ENCODE measurements around the gene CDH22.

Gene CDH22

DNA sequence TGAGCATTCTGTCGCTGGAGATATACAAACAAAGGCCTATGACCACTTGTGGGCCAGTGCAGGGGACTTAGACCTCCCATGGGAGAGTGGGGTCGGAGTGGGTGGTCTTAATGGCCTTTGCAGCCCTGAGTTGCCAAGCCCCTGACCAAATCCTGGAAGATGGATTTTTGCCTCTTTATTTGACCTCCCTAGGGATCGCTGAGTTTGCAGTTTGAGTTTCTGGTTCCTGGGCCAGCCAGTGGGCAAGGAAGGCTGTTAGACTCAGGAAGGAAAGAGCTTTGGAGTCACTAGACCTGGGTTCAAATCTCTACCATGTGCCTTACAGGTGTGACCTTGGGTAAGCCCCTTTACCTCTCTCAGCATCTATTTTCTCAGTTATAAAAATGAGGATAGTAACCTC, 96.0 kb downstream of the CDH22 start:
- no peak for DNase-seq

DNA sequence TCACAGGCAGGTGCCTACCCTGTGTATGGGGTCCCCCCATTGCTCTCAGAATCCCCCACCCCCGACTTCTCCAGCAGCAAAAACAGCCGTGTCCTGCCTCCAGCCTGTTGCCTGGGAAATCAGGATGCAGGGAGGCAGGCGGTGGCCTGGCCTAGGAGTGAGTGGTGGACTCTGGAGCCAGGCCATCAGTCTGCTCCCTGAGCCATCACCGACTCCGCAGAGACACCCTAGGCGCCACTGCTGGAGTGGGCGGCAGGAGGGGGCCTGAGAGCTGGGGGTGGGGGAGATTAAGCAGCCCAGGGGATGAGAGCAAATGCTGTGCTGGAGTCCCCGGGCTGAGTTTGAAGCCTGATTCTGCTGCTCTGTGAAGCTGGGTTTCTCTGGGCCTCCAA, 97.0 kb downstream of the CDH22 start:
- no peak for DNase-seq

DNA sequence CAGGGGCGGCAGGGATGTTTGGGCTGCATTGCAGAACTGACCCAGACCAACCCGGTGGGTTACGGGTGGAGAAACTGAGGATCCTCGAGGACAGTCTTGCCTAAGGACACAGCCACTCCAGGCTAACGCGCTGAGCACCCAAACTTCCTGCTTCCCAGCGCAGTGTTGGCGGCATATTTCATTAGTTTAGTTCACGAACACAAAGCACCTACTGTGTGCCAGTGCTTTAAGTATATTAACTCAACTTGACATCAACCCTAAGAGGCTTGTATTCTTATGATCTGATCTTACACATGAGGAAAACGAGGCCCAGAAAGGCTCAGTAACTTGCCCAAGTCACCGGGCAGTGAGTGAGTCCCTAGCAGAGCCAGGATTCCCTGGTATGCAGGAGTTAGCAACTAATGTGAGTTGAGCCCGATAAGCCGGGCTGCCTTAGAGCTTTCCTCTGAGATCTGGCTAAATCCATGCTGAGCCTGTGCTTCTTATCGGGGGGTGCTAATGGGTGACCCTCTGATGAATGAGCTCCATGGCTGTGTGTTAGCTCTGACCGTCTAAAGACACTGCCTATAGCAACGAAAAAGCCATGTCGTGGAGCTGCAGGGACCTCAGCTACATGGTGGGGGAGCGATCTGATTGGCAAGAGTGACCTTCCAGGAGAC, 97.5 kb downstream of the CDH22 start:
- DNase-seq, result no peak

DNA sequence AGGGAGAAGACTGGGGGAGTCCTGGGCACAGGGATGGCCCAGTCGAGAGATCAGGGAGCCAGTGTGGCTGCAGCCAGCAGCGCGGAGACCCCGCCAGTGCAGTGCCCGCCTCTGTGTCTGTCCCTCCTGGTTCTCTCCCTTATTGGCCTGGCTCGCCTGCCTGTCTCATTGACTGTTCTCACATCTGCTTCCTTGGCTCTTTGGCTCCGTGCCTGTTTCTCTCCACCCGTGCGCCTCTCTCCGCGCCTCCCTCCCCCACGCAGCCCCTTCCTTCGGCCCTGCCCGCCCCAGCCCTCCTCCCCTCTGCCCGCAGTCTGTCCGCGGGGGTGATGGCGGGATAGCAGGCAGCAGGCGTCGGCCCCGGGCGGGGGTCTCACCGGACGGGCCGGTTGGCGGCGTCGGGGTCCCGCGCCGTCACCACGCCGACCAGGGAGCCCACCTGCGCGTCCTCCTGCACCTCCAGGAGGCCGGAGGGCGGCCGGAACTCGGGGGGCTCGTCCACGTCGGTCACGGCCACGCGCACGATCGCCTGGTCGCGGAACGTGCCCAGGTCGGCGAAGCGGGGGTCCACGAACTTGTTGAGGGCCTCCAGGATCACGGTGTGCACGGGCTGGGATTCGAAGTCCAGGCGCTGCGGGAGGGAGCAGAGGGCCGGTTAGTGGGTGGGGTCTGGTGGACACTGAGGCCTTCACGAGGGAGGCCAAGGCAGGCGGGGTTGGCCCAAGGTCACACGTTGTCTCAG, 98.2 kb downstream of the CDH22 start:
- DNase-seq, result peak; percentile 83

DNA sequence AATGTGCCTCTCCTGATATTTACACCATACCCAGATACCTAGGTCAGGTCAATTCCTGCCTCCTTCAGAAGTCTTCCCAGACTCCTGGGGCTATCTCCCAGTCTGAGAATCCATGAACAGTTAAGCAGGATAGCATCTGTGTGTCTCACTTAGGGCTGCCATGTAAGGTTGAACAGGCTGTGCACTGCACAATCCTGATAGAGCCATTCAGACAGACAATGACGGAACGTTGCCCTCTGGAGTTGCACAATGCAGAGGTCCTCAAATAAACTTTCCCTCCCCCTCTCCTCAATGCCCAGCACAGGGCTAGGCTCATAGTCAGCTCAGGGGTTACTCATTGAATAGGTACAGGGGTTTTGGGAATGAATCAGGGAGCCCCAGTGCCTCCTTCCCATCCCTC, 100.5 kb downstream of the CDH22 start:
- DNase-seq, result no peak

DNA sequence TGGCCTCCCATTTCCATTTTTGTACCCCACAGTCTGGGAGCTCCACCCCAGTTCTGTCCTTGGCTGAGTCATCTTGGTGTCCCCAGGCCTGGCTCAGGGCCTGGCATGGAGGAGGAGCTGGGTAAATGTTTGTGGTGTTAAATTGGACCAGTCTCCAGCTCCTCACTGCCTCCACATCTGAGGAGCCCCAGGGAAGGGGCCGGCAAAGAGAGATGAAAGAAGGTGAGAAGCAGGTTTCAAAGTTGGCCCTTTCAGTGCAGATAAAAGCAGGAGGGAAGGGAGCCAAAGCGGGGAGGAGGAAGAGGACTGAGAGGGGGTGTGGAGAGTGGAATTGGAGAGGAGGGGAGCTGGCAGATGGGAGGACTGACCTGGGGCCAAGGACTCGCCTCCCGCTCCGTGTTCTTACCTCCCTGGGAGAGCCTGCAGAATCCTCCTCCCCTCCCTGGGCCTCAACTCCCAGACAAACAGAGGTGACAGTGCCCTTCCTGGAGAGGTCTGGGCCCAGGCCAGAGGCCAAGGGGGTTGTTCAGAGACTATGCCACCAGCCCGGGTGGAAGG, 101.2 kb downstream of the CDH22 start:
- no peak for DNase-seq

DNA sequence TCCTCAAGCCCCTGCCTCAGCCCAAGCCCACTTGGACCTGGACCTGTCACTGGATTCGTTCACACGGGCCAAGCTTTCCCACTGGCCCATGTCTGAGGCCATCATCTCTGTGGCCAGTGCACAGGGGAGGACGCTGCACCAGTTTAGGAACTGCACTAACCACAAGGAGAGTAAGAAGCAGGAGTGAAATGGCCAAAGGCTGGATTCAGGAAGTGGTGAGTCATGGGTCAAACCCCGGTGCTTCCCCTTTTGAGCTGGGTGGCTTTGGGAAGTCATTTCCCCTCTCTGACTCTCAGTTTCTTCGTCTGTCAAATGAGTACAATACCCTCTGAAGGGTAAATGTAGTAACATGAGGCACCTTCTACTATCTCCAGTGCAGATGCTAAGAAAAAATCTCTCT, 102.3 kb downstream of the CDH22 start:
- no peak for DNase-seq

DNA sequence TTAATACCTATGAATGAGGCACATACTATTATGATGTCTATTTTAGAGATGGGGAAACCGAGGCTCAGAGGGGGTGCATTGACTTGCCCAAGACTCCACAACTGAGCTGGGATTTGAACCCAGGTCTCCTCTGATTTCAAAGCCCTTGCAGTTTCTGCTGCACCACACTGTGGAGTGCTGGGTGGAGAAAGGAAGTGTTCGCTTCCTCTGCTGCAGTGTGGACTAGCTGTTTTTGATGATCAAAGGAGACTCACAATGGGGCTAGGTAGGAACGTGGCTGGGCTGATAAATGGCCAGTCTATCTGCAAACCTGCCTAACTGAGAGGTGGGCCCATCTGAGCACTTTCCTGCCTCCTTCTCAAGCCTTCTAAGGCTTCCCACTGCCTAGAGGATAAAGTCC, 102.9 kb downstream of the CDH22 start:
- DNase-seq, result no peak

DNA sequence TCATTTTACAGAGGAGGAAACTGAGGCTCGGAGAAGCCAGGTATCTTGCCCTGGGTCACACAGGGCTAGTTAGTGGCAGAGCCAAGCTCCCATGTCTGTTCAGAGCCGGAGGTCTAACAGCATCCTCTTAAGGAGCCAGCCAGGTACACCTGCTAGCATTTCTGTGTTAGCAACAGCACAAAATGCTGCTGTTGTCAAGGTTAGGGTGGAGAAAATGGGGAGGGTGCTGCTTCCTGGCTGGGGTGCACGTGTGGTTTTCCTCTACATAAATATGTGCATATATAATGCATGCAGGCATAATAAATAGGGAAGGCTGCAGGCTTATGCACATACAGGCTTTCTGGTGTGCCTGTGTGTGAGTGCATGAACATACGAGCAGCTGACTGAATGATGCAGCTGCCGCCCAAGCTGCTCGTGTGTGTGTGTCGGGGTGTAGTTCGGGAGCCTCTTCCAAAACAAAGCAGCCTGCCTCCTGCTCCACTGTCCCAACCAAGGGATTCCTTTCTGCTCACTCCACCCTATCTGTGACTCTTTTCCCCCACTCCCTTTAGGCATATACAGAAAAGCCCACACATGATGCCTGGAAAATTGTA, 103.6 kb downstream of the CDH22 start:
- DNase-seq, result peak; percentile 52

DNA sequence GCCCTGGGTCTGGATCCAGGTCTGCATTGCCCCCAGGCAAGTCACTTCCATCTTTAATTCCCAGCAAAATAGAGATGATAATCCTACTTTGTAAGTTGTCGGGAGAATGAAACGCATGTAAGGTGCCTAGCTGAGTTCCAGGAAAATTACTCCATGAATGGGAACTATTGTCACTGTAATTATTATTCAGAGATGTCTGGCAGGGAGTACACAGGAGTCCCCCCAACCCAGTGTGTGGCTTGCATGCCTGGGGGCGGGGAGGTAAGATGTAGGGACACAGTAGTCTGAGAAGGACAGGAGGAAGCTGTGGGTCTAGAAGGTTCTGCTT, 104.8 kb downstream of the CDH22 start:
- no peak for DNase-seq

DNA sequence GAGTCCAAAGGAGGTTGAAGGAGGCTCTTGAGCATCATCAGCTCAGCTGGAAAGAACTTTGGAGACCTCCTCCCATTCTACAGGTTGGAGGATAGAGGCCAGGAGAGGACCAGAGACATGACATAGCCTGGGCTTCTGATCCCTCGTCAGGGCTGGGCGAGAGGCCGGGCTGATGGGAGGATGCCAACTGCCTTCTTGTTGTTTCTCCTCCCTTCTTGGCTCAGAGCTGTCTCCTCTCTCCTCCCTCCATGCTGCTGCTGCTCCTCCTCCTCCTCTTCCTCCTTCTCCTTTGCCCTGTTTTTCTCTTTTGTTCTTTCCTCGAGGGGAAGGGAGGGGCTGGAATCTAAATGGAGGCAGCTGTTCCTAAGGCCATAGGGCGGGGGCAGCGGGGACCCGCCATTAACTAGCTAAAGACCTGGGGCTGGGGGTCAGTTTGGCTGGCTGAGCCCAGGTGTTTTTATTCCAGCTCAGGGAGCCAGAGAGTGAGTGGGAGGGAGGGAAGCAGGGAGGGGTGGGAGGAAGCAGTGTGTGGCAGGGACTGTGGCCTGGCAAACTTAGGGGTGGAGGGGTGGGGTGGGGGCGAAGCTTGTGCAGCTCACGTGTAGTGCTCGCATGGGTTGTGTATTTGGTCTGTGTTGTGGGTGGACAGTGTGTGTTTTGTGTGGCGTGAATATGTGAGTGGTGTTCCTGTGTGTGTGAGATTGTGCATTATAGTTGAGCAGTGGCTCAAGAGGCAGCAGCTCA, 105.4 kb downstream of the CDH22 start:
- no peak for DNase-seq

DNA sequence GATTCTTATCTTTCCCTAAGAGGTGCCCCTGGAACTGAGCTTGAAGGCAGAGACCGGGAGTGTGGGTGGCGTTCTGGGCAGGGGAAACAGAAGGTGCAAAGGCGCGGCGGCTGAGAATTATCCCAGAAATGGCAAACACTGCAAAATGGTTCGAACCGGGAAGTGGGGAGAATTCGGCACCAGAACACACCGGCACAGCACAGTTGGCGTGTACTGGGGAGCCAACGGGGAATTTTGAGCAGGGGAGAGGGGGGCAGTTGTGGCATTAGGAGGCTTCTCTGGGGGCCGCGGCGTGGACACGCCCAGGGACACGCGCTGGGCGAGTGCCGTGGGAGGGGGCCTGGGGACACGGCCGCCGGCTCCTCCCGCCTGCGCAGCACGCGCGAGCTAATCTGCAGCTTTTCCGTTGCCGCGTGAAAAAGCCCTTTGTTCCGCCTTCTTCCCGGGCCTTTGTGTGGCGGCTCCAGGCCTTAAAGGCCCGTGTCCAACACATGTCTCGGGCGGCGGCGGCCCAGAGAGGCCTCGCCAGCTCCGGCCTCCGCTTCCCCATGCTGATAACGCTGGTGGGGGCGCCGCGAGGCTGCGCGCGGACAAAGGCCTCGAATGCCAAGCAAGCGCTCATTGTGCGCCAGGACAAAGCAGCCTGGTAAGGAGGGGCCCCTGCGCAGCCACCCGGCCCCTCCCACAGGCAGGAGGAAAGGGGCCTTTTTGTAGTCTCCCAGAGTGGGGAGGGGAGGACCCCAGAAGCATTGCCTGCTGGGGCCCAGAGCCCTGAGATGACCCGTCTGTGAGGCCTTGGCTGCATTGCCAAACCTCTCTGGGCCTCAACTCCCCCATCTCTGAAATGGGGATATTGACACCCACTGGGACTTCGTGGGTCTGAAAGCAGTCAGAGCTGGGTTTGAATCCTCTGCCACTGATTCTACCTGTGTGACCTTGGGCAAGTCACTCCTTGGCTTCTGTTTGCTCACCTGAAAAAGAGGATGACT, 107.4 kb downstream of the CDH22 start:
- no peak for DNase-seq

DNA sequence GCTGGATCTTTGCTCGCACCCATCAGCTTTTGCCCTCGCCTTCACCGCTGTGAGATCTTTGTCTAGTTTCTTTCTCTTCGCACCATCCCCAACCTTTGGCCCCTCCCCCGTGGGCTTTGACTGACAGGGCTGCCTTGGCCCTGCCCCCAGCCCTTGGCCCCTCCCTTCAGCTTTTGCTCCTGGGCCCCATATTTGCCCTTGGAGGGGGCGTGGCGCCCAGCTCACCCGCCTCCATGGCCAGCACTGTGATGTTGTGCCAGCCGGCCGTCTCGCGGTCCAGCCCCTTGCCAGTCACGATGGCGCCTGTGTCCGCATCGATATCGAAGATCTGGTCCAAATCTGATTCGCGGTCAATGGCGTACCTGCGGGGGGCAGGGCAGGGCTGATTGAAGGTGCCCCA, 109.1 kb downstream of the CDH22 start:
- no peak for DNase-seq

DNA sequence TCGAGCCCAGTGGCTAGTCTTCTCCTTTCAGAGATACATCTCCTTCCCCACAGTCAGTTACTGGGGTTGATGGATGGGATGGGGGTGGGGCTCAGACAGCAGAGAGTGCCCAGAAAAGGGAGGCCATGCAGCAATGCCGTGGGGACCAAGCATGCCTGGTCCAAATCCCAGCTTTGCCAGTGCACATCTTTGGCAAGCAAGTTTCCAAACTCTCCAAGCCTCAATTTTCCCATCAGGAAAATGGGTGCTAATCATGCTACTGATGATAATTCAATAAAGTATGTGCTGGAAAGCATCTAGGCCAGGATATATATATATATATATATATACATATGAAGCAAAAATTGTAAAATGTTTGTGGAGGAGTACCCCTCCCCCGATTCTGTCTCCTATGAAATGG, 111.3 kb downstream of the CDH22 start:
- no peak for DNase-seq

DNA sequence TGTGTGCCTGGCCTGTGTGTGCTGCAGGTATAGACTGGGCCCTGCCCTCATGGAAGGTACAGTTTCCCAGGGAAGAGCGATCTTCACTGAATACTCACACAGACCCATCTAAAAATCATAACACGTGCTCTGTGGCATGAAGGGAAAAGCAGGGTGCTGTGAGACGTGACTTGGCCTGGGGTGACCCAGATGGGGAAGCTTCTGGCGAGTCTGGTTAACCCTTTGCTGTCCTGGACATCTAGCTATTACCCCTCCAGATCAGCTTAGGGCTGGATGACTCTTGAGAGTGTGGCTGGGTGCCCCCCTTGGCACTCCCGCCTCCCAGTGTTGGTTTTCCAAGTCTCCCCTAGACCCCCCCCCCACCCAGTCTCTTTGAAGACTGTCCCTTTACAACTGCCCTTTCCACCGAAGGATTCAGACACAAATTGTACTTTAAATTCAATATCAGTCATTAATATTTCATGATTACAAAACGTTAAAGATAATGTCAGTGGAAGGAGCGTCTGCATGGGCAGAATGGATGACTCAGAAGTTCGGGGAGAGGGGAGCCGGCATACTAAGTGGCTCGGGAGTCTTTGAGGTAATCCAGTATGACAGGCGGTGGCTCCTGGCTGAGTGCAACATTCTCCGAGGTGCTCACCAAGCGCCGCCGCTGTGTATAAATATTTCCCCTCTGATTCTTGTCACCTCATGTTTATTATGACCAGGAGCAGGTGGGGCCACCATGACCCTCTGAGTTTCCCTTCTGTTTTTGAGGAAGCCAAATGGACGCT, 112.8 kb downstream of the CDH22 start:
- no peak for DNase-seq

DNA sequence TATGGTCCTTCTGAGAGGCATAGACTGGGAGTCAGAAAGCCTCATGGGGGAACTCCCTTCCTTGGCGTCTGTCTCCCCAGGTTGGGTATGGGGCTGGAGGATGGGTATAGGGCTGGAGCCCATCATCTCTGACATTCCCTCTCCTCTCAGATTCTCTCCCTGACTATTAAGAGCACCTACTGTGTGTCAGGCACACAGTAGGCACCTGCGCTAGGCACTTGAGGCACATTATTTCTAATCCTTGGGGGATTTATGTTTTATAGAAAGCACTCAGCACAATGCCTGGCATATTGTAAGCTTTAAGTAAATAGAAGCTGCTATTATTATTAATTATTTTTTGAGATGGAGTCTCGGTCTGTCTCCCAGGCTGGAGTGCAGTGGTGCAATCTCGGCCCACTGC, 113.9 kb downstream of the CDH22 start:
- DNase-seq, result no peak

DNA sequence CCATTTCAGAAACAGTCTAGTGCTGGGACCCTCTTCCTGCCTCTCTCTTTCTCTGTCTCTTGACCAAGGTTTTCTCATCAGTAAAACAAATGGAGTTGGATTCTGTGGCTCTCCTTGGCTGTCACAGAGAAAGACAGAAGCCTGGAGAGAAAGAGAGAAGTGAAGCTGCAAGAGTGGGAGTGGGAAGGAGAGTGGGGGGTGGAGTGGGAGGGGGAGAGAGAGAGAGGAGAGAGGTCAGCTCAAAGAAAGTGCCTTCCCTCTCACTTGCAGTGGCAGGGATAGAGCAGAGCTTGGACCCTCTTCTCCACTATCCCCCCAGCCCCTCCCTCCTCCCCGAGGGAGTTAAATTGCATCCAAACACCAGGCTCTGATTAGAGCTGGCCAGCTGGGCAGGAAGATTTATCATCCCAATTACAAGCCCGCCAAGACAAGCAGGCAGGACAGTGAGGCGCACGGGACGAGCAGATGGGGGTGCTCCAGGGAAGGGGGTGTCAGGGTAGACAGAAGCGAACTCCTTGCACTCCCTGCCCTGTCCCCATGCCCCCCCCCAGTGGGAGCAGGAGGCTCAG, 115.8 kb downstream of the CDH22 start:
- no peak for DNase-seq

DNA sequence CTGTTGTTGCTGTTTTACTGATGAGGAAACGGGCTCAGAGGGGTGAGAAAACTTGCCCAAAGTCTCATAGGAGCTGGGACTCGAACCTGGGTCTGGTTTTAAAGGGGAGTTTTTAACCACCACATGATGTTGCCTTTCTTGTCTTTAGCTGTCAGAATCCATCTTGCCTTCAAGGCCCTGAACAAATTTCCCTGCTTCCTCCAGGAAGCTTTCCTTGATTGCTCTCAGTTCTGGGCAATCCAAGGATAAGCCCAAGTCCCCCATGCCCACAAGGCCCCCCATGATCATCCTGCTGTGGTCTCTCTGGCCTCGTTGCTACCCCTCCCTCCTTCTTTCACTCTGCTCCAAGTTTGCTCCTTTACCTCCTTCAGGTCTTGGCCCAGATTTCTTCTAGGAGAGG, 116.7 kb downstream of the CDH22 start:
- no peak for DNase-seq

DNA sequence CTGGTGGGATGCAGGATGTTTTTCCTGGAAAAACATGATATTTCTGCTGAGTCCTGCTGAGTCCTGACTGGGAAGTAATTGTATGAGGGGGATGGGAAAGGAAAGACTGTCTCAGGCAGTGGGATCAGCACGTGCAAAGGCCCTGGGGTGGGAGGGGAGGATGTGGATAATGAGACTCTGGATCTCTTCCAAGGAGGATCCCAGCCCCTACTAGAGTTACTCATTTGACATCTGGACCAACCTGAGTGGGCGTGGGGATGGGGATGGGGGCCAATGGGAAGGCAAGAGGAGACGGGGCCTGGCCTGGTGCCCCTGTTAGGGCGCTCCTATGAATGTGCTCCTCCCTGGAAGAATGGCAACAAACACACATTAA, 117.1 kb downstream of the CDH22 start:
- DNase-seq, result peak; percentile 41

DNA sequence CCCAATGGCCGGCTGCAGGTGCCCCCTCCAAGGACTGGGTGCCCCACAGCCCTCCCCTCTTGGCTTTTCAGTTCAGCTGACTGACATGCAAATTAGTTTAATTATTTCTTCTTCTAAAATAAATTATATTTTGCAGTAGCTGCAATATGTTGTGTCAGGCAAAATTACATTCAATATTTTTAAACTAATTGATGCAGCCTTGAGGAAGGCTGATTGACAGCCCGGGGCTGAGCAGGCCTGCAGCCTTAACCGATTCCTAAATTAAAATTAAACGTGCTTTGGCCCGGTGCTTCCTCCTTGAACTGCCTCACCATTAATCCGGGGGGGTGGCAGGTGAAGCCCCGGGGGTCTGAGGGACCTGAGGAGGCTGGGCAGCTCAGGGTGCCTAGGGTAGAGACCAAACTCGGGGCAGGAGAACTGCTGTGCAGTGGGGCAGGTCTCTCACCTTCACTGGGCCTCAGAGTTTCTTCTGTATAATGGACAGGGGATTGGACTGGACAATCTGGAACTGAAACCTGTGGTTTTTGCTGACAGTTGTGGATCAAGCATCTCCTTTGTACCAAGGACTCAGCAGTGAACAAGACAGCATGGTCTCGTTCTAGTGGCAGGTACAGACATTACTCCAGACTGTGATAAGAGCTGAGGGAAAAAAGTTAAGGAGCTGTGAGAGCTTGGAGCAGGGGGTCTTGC, 117.7 kb downstream of the CDH22 start:
- no peak for DNase-seq

All from NCI-H2171 (cell line).